ENCODE results near the gene LUC7L2.

- TF ChIP-seq POLR2AphosphoS5 (IDR thresholded peaks at IDR 0.05) = no peak
- TF ChIP-seq, protein P1, sequence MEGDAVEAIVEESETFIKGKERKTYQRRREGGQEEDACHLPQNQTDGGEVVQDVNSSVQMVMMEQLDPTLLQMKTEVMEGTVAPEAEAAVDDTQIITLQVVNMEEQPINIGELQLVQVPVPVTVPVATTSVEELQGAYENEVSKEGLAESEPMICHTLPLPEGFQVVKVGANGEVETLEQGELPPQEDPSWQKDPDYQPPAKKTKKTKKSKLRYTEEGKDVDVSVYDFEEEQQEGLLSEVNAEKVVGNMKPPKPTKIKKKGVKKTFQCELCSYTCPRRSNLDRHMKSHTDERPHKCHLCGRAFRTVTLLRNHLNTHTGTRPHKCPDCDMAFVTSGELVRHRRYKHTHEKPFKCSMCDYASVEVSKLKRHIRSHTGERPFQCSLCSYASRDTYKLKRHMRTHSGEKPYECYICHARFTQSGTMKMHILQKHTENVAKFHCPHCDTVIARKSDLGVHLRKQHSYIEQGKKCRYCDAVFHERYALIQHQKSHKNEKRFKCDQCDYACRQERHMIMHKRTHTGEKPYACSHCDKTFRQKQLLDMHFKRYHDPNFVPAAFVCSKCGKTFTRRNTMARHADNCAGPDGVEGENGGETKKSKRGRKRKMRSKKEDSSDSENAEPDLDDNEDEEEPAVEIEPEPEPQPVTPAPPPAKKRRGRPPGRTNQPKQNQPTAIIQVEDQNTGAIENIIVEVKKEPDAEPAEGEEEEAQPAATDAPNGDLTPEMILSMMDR (IDR thresholded peaks at IDR 0.05) = no peak
These were observed 94.1 kb downstream of the LUC7L2 start for GRCh38 chr7:139453673-139454321.
